HG03139 (cell line): ENCODE measurements around the gene MS4A6E.

Experiments used
- ATAC-seq: cut with Tn5 transposase; IDR thresholded peaks from one replicate; pipeline ENCODE4 v1.9.1; 2021; ENCODE audit not compliant: unreplicated experiment

The MS4A6E gene

DNA sequence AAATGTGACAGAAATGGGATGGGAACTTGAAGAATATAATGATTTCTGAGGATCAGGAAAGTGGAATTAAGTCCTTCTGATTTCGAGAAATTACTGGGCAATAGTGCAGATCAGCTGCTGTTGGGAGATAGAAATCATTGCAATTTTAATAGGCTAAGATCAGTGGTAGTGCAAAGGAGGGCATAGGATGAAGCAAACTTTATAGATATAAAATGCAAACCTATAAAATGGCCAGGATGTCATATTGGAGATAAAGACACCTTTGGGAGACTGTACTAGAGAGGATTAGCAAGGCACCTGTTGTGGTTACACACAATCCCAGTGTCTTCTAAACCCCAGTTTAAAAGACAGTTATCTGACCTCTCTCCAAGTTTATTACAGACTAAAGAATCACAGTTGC, 44.8 kb downstream of the MS4A6E start:
- no peak for ATAC-seq

DNA sequence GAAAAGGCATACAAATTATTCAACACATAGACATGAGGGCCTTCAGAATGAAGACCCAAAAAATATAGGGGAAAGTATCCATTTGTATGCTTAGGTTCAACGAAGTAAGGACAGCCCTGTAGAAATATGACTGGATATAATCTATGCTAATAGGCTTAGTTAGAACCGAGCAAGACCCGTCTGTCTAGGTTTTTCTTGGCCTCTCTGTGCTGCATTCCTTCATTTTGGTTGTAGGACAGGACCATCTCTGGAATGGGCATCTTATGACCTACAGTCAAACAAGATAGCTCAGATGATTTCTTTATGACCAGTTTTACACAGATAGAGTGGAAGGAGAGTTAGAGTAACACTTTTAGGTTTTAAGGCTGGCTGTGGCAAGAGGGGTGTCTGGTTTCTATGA, 45.7 kb downstream of the MS4A6E start:
- no peak for ATAC-seq

DNA sequence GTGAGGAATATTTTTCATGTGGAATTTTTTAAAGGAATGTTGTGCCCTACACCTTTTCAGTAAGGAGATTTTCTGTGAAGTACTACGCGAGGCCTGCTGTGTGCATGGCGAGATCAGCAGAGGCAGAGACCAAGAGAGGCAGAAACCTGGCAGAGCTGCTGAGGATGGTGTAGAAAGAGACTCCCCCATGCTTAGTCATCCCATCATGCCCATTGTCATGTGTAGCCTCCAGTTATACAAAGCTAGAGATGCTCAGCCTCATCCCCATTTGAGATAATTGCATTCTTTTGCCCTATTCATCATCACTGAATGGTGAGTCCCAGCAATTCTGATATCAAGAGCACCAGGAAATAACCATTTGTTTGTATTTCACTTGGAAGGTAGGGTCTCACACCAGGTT, 48.3 kb downstream of the MS4A6E start:
- no peak for ATAC-seq

- no peak for ATAC-seq
Observed at GRCh38 chr11:60376601-60377000, 49.5 kb downstream of the MS4A6E start.

- no peak for ATAC-seq
Observed at GRCh38 chr11:60377401-60378136, 50.5 kb downstream of the MS4A6E start.

- peak; percentile 92 for ATAC-seq
Observed at GRCh38 chr11:60378354-60378753, 51.3 kb downstream of the MS4A6E start, which contains the start of gene MS4A7. TSS of gene MS4A7 (plus strand) at chr11:60378532. CDS start at chr11:60383142, 4,610 bp downstream.

GRCh38 chr11:60389279-60389910, 62.3 kb downstream of the MS4A6E start:
- peak; percentile 93 for ATAC-seq

GRCh38 chr11:60390419-60390818, 63.4 kb downstream of the MS4A6E start:
- ATAC-seq = no peak
